ENCODE results near the gene PLEKHG4B. TPM values are rescaled to one million over a fixed set of nuclear protein-coding genes. Genes with fewer than 3 reads are reported as not detected.

The PLEKHG4B gene
- total and polyA plus RNA-seq, 7 donors, result 0.01 TPM; not detected in 6

DNA sequence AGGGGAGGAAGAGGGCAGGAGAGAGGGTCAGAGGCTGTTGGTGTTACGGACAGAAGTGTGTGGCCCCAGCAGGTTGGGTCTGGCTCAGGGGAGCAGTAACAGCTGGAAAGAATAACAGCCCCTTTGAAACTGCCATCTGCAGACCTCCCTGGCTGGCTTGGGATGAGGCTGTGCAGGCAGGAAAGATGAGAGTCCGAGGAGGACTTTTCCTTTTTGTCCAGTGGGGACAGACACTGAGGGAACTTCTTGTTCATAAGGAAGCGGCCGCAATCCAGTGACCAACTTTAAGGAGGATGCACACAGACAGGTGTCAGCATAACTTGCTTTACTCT lies 14.8 kb upstream of the PLEKHG4B start:
- Histone ChIP-seq H3K36me3 (ENCODE audit: insufficient read depth in 1 of 2, low read depth in 1 of 2) (no peaks in the 10 kb centered on the region), H3K27me3 (ENCODE audit: insufficient read depth in 3 of 3, low read length in 2 of 3) (peaks cover 0 to 44% (median 5%) of the 10 kb centered on the region in 3 donors), H3K27ac (no peak overlapping the region), H3K9me3 (no peaks in the 10 kb centered on the region), H3K4me1 (no peaks in the 10 kb centered on the region), H3K4me3 (no peak overlapping the region)
- TF ChIP-seq, protein P1, sequence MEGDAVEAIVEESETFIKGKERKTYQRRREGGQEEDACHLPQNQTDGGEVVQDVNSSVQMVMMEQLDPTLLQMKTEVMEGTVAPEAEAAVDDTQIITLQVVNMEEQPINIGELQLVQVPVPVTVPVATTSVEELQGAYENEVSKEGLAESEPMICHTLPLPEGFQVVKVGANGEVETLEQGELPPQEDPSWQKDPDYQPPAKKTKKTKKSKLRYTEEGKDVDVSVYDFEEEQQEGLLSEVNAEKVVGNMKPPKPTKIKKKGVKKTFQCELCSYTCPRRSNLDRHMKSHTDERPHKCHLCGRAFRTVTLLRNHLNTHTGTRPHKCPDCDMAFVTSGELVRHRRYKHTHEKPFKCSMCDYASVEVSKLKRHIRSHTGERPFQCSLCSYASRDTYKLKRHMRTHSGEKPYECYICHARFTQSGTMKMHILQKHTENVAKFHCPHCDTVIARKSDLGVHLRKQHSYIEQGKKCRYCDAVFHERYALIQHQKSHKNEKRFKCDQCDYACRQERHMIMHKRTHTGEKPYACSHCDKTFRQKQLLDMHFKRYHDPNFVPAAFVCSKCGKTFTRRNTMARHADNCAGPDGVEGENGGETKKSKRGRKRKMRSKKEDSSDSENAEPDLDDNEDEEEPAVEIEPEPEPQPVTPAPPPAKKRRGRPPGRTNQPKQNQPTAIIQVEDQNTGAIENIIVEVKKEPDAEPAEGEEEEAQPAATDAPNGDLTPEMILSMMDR (IDR thresholded peaks at IDR 0.05), result no peak
- 62 to 65% (median 65%) methylated on average over 4 of the region's 4 CpGs for WGBS, 3 donors
- DNase-seq (no peak), ATAC-seq (no peak)
- intact Hi-C loops (cut with DNase I), result no loop called here

GRCh38 chr5:77546-77945 lies 14.4 kb upstream of the PLEKHG4B start:
- Histone ChIP-seq H3K4me3 (no peak overlapping the region), H3K27ac (no peak overlapping the region), H3K36me3 (ENCODE audit: insufficient read depth in 1 of 2, low read depth in 1 of 2) (no peaks in the 10 kb centered on the region), H3K9me3 (no peaks in the 10 kb centered on the region), H3K27me3 (ENCODE audit: insufficient read depth in 3 of 3, low read length in 2 of 3) (peaks cover 0 to 48% (median 5%) of the 10 kb centered on the region in 3 donors), H3K4me1 (no peaks in the 10 kb centered on the region)
- TF ChIP-seq, protein P1 (IDR thresholded peaks at IDR 0.05), result no peak
- 72 to 77% (median 76%) methylated on average over 10 of the region's 10 CpGs for WGBS, 3 donors
- DNase-seq, result no peak
- ATAC-seq, result no peak
- intact Hi-C loops (cut with DNase I), result no loop called here

GRCh38 chr5:77957-78804 lies 13.8 kb upstream of the PLEKHG4B start:
- 67 to 69% (median 68%) methylated on average over 17 of the region's 17 CpGs for WGBS, 3 donors

GRCh38 chr5:78805-79149 lies 13.2 kb upstream of the PLEKHG4B start:
- no peaks in the 10 kb centered on the region for H3K4me1 ChIP-seq
- intact Hi-C loops (cut with DNase I), result no loop called here
- no peak overlapping the region for H3K4me3 ChIP-seq
- ATAC-seq (no peak), DNase-seq (no peak)
- no peaks in the 10 kb centered on the region for H3K9me3 ChIP-seq
- TF ChIP-seq, protein P1 (IDR thresholded peaks at IDR 0.05), result no peak
- 63 to 74% (median 72%) methylated on average over 2 of the region's 2 CpGs for WGBS, 3 donors
- peaks cover 0 to 51% (median 5%) of the 10 kb centered on the region in 3 donors for H3K27me3 ChIP-seq (ENCODE audit: insufficient read depth in 3 of 3, low read length in 2 of 3)
- no peaks in the 10 kb centered on the region for H3K36me3 ChIP-seq (ENCODE audit: insufficient read depth in 1 of 2, low read depth in 1 of 2)
- H3K27ac ChIP-seq, result no peak overlapping the region

More at GRCh38 chr5:77957-78804, 13.8 kb upstream of the PLEKHG4B start:
- Histone ChIP-seq H3K36me3 (ENCODE audit: insufficient read depth in 1 of 2, low read depth in 1 of 2) (no peaks in the 10 kb centered on the region), H3K9me3 (no peaks in the 10 kb centered on the region), H3K27ac (no peak overlapping the region), H3K4me1 (no peaks in the 10 kb centered on the region), H3K27me3 (ENCODE audit: insufficient read depth in 3 of 3, low read length in 2 of 3) (peaks cover 0 to 51% (median 5%) of the 10 kb centered on the region in 3 donors), H3K4me3 (no peak overlapping the region)
- ATAC-seq, result peak; percentile 50 to 72 (median 58)
- DNase-seq, result no peak
- TF ChIP-seq, protein P1 (IDR thresholded peaks at IDR 0.05), result peak; percentile 29
- intact Hi-C loops (cut with DNase I), result no loop called here
